ENCODE results near the gene ANKS1B.

ANKS1B gene

DNA sequence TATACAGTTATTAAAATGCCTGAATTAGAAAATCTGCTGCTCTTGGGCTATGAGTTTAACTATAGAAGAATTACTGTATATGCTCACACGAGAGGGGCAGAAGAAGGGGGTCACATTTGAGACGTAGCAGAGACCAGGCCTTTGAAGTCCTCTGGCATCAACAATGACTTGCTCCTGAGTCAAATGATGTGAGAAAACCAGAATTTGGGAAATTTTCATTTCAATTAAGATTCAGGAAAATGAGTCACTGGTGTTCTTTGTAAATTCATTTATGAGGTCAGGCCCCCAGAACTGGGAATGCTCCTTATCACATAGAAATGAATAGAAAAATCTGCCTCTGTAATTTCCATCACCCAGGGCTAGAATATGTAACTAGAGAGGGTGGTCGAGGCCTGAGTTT lies 1246.7 kb downstream of the ANKS1B start:
- no peaks in the 10 kb centered on the region for H3K79me2 ChIP-seq (ENCODE audit: insufficient read depth, low read depth)
- TF ChIP-seq, protein P1, sequence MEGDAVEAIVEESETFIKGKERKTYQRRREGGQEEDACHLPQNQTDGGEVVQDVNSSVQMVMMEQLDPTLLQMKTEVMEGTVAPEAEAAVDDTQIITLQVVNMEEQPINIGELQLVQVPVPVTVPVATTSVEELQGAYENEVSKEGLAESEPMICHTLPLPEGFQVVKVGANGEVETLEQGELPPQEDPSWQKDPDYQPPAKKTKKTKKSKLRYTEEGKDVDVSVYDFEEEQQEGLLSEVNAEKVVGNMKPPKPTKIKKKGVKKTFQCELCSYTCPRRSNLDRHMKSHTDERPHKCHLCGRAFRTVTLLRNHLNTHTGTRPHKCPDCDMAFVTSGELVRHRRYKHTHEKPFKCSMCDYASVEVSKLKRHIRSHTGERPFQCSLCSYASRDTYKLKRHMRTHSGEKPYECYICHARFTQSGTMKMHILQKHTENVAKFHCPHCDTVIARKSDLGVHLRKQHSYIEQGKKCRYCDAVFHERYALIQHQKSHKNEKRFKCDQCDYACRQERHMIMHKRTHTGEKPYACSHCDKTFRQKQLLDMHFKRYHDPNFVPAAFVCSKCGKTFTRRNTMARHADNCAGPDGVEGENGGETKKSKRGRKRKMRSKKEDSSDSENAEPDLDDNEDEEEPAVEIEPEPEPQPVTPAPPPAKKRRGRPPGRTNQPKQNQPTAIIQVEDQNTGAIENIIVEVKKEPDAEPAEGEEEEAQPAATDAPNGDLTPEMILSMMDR (conservative IDR thresholded peaks at IDR 0.05; ENCODE audit: low read depth, low read length), result no peak
- H3K27ac ChIP-seq, result no peak overlapping the region
- H3K4me3 ChIP-seq (IDR thresholded peaks at IDR 0.05; ENCODE audit: insufficient read depth, low read depth, low read length), result no peak overlapping the region
- no peak overlapping the region for H2AFZ ChIP-seq (ENCODE audit: low read depth)
- no peak overlapping the region for H3K9ac ChIP-seq
- no peaks in the 10 kb centered on the region for H4K20me1 ChIP-seq (ENCODE audit: insufficient read depth)
- no peak overlapping the region for H3K4me2 ChIP-seq
- H3K36me3 ChIP-seq (ENCODE audit: insufficient read depth), result no peaks in the 10 kb centered on the region
- no peaks in the 10 kb centered on the region for H3K4me1 ChIP-seq (ENCODE audit: low read depth, poor library complexity, severe bottlenecking)
- no peaks in the 10 kb centered on the region for H3K27me3 ChIP-seq (ENCODE audit: insufficient read depth, low read depth)

DNA sequence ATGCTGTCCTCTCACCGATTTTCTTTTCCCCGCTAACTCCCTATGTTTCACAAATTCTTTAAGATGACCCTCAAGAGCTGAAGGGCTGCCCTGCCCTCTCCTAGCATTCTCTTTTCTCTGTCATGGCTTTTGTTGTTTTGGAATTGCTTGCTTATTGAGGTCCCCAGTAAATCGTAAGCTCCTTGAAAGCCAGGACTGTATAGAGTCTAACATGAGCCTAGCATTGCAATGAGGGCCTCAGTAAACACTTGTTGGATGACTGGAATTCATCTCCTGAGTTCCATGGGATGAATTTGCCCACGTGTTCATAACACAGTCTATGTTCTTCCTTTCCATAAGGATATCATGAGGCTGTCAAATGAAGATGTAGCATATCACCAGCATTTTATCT lies 1247.4 kb downstream of the ANKS1B start:
- no peak overlapping the region for H2AFZ ChIP-seq (ENCODE audit: low read depth)
- no peak overlapping the region for H3K27ac ChIP-seq
- no peaks in the 10 kb centered on the region for H3K27me3 ChIP-seq (ENCODE audit: insufficient read depth, low read depth)
- no peaks in the 10 kb centered on the region for H3K4me1 ChIP-seq (ENCODE audit: low read depth, poor library complexity, severe bottlenecking)
- no peaks in the 10 kb centered on the region for H3K36me3 ChIP-seq (ENCODE audit: insufficient read depth)
- H4K20me1 ChIP-seq (ENCODE audit: insufficient read depth), result no peaks in the 10 kb centered on the region
- no peak overlapping the region for H3K4me3 ChIP-seq (IDR thresholded peaks at IDR 0.05; ENCODE audit: insufficient read depth, low read depth, low read length)
- TF ChIP-seq, protein P1 (conservative IDR thresholded peaks at IDR 0.05; ENCODE audit: low read depth, low read length), result no peak
- H3K79me2 ChIP-seq (ENCODE audit: insufficient read depth, low read depth), result no peaks in the 10 kb centered on the region
- no peak overlapping the region for H3K4me2 ChIP-seq
- no peak overlapping the region for H3K9ac ChIP-seq

DNA sequence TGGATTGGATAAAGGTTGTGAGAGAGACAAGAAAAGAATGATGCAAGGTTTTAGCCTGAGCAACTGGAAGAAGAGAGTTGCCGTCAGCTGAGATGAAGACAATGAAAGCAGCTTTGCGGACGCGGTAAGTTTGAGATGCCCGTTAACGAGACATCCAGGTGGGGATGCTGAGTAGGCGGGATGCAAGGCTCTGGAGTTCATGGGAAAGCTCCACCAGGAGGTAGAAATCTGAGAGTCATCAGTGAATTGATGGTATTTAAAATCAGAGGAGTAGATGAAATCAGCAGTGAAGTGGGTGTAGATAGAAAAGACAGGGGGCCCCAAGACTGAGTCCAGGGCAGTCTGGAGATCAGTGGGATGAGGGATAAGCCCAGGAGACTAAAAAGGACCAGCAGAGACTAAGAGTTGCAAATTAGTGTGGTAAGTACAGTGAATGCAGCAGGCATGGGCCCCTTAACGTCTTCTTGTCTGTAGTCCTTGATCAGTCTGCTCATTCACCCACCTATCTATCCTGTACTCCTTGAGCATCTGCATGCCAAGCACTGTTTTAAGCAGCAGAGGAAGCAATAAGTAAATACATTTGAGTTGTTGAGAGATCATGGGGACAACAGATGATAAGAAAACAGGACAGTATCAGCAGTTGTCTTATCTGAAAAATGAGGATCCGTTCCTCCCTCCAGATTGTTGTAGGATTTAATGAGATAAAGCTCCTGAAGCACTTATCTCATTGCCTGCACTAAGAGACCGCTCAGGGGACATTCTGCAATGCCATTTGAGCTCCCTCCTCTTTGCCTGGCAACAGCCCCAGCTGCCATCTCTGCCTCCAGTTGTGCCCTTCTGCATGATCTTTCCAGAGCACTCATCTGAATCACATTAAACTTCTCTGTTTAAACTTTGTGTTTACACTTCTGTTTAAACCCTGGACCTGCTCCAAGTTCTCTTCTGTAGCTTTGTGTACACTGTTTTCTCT lies 1248.1 kb downstream of the ANKS1B start:
- no peak overlapping the region for H3K4me2 ChIP-seq
- H3K9ac ChIP-seq, result no peak overlapping the region
- no peaks in the 10 kb centered on the region for H4K20me1 ChIP-seq (ENCODE audit: insufficient read depth)
- no peaks in the 10 kb centered on the region for H3K36me3 ChIP-seq (ENCODE audit: insufficient read depth)
- H3K4me3 ChIP-seq (IDR thresholded peaks at IDR 0.05; ENCODE audit: insufficient read depth, low read depth, low read length), result no peak overlapping the region
- H3K27ac ChIP-seq, result no peak overlapping the region
- no peaks in the 10 kb centered on the region for H3K4me1 ChIP-seq (ENCODE audit: low read depth, poor library complexity, severe bottlenecking)
- no peak overlapping the region for H2AFZ ChIP-seq (ENCODE audit: low read depth)
- H3K79me2 ChIP-seq (ENCODE audit: insufficient read depth, low read depth), result no peaks in the 10 kb centered on the region
- TF ChIP-seq, protein P1 (conservative IDR thresholded peaks at IDR 0.05; ENCODE audit: low read depth, low read length), result no peak
- H3K27me3 ChIP-seq (ENCODE audit: insufficient read depth, low read depth), result no peaks in the 10 kb centered on the region

DNA sequence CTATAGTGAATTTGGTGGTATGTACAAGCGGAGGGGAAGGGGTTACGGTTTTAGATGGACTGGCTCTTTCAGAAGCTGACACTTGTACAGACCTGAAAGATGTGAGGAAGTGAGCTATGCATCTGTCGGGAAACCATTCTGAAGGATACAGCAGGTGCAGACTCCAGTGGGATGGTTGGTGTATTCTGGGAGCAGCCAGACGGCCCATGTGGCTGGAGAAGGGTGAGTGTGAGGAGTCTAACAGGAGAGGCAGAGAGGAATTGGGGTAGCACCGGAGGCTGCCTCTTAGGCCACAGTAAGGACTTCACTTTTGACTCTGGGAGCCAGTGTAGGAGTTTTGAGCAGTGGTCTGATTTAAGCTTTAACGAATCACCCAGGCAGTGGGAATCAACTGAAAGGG lies 1248.9 kb downstream of the ANKS1B start:
- H3K36me3 ChIP-seq (ENCODE audit: insufficient read depth), result no peaks in the 10 kb centered on the region
- H3K4me2 ChIP-seq, result no peak overlapping the region
- no peaks in the 10 kb centered on the region for H3K27me3 ChIP-seq (ENCODE audit: insufficient read depth, low read depth)
- H3K27ac ChIP-seq, result no peak overlapping the region
- TF ChIP-seq, protein P1 (conservative IDR thresholded peaks at IDR 0.05; ENCODE audit: low read depth, low read length), result no peak
- H2AFZ ChIP-seq (ENCODE audit: low read depth), result no peak overlapping the region
- no peak overlapping the region for H3K4me3 ChIP-seq (IDR thresholded peaks at IDR 0.05; ENCODE audit: insufficient read depth, low read depth, low read length)
- no peak overlapping the region for H3K9ac ChIP-seq
- no peaks in the 10 kb centered on the region for H3K79me2 ChIP-seq (ENCODE audit: insufficient read depth, low read depth)
- no peaks in the 10 kb centered on the region for H4K20me1 ChIP-seq (ENCODE audit: insufficient read depth)
- H3K4me1 ChIP-seq (ENCODE audit: low read depth, poor library complexity, severe bottlenecking), result no peaks in the 10 kb centered on the region
